ENCODE results near the gene HGD.

Gene HGD

DNA sequence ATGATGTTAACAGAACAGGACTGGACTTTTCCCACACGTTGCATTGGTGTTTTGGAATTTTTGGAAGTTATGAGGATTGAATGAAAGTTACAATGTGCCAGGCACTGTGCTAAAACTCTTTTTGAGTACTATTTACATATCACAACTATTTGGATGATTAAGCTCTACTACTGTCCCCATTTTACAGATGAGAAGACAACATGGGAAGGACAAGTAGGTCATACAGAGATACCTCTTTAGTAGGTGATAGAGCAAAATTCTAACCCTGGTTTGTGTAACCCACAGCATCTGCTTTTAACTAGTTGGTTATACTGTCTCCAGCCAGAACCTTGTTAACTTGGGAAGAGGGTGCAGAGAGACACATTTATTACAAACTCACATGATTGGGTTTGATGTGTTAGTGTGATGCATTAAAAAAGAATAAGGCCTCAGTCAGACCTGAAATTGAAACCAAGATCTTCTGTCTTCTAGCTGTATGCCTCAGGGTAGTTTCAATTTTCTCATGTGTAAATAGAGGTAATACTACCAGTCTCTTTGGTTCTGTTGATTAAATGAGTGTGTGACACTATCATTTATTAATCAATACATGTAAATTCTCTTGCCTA, 84.5 kb downstream of the HGD start:
- ChIA-PET POLR2A (ENCODE audit: low non-redundant PET) (no interaction called here), CTCF (interaction anchor here (0.7 kb wide), 1 partner anchor 728 kb away, joined by 4 read pairs; no protein-coding TSS in a partner anchor)
- no peak overlapping the region for H3K27ac ChIP-seq
- TF ChIP-seq, protein P1, sequence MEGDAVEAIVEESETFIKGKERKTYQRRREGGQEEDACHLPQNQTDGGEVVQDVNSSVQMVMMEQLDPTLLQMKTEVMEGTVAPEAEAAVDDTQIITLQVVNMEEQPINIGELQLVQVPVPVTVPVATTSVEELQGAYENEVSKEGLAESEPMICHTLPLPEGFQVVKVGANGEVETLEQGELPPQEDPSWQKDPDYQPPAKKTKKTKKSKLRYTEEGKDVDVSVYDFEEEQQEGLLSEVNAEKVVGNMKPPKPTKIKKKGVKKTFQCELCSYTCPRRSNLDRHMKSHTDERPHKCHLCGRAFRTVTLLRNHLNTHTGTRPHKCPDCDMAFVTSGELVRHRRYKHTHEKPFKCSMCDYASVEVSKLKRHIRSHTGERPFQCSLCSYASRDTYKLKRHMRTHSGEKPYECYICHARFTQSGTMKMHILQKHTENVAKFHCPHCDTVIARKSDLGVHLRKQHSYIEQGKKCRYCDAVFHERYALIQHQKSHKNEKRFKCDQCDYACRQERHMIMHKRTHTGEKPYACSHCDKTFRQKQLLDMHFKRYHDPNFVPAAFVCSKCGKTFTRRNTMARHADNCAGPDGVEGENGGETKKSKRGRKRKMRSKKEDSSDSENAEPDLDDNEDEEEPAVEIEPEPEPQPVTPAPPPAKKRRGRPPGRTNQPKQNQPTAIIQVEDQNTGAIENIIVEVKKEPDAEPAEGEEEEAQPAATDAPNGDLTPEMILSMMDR (conservative IDR thresholded peaks at IDR 0.05; ENCODE audit: low read depth): no peak
- no peak for DNase-seq (ENCODE audit: low spot score)

DNA sequence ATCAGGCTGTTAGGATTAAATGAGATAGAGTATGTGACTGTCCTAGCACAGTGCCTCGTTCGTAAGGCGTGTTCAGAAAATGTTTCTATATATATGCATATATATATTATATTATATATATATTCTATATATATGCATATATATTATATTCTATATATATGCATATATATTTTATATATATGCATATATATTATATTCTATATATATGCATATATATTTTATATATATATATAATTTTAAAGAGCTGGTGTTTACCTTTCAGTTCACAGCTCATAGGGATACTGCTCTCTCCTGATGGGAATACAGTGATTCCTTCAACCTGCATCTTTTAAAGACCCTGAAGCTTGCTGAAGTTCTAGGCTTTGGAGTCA, 85.2 kb downstream of the HGD start:
- DNase-seq (ENCODE audit: low spot score): no peak
- ChIA-PET POLR2A (ENCODE audit: low non-redundant PET) (no interaction called here), CTCF (no interaction called here)
- H3K27ac ChIP-seq: peak overlapping the region; percentile 80
- TF ChIP-seq, protein P1 (conservative IDR thresholded peaks at IDR 0.05; ENCODE audit: low read depth): no peak

DNA sequence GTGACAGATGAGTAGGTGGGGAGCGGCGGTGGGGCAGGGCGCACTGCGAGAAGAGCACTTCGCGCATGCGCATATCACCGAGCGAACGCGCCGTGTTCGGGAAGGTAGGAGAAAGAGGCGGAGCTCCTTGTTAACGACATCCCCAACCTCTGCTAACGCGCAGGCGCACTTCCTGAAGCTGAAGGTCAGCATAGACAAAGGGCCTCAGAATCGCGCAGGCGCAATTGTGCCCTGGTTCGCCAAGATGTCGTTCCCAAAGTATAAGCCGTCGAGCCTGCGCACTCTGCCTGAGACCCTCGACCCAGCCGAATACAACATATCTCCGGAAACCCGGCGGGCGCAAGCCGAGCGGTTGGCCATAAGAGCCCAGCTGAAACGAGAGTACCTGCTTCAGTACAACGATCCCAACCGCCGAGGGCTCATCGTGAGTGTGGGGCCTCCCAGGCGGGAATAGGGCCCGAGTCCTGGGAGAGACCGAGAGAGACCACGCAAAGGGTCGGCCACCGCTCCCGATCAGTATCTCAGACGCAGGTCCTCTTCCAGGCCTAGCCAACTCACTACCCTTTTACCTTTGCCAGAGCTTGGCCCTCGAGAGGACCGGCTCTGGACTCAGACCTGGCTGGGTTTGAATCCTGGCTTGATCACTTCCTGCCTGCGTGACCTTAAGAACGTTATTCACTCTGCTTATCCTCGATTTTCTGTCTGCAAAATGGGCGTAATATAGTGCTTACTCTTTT, 85.8 kb downstream of the HGD start, which contains the start of gene NDUFB4:
Gene NDUFB4, plus strand, starts transcription at position 221 of the 737 bp plus-strand sequence. Its CDS starts 24 bp downstream, at position 245.
- ChIA-PET CTCF (interaction anchor here (1.1 to 1.2 kb wide), 2 partner anchors 35 to 37 kb away, joined by 3 to 4 read pairs; no protein-coding TSS in a partner anchor), POLR2A (ENCODE audit: low non-redundant PET) (interaction anchor here (0.6 to 1.0 kb wide), 2 partner anchors 38 to 197 kb away, joined by 3 to 5 read pairs; no protein-coding TSS in a partner anchor)
- TF ChIP-seq, protein P1 (conservative IDR thresholded peaks at IDR 0.05; ENCODE audit: low read depth): no peak
- peak; percentile 98 for DNase-seq (ENCODE audit: low spot score)
- H3K27ac ChIP-seq: peak within 1 kb of the TSS; percentile 80

DNA sequence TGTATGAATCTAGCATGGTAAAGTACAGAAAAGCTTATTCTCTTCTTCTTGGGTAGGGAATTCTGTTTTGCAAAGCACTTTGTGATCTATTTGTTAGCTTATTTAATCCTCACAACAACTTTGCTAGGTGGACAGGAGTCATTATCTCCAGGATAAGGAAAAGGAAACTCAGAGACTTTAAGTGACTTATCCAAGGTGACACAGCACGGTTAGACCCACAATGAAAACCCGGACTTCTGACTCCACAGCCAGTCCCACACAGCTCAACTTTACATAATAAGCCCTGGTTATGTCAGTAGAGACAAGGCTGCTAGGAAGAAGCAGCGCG, 86.3 kb downstream of the HGD start:
- ChIA-PET CTCF (interaction anchor here (1.1 to 1.2 kb wide), 2 partner anchors 35 to 37 kb away, joined by 3 to 4 read pairs; no protein-coding TSS in a partner anchor), POLR2A (ENCODE audit: low non-redundant PET) (interaction anchor here (0.6 to 1.0 kb wide), 2 partner anchors 39 to 198 kb away, joined by 3 to 5 read pairs; no protein-coding TSS in a partner anchor)

DNA sequence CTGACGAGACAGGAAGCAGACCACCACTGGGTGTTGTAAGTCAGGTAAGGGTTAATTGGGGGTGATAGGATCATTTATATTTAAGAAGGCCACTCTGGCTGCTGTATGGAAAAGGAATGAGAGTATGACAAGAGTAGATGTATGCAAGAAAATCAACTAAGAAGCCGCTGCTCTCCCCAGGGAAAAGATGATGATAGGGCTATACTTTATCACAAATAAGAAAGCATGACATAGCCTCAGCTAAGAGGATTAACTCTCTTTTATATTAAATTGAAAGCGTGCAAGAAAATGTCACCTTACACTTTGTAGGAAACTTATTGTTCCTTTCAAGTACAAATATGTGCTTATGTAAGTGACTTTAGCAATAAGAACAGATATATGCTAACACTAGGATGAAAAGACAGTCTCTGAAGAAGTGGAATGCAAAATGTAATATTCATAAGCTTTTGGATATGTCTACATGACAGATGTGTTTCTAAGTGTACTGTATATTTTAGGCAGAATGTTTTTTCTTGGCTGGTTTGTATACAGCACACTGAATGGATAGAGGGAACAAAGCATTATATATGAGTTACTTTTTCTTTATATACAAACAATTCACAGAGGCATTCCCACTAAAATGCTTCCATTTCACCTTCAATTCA, 94.6 kb downstream of the HGD start:
- CTCF ChIA-PET: no interaction called here
- POLR2A ChIA-PET (ENCODE audit: low non-redundant PET): interaction anchor here (0.6 kb wide), 1 partner anchor 21 kb away, joined by 3 read pairs; no protein-coding TSS in a partner anchor
- H3K27ac ChIP-seq: no peak overlapping the region
- TF ChIP-seq, protein P1 (conservative IDR thresholded peaks at IDR 0.05; ENCODE audit: low read depth): no peak
- DNase-seq (ENCODE audit: low spot score): no peak

More for the DNA sequence above, 86.3 kb downstream of the HGD start:
- H3K27ac ChIP-seq: peak overlapping the region; percentile 80
- TF ChIP-seq, protein P1 (conservative IDR thresholded peaks at IDR 0.05; ENCODE audit: low read depth): no peak
- DNase-seq (ENCODE audit: low spot score): no peak

Measured in RWPE1 (cell line).